WTC11 (cell line): ENCODE data around the gene GPHA2.

Source experiments
- CREM ChIP-seq: sonication (generic); formaldehyde crosslinking; IDR thresholded peaks from 2 replicates; pipeline ENCODE4 v1.8.1; 2022; ENCODE audit warnings: mild to moderate bottlenecking, missing genetic modification reagents, moderate library complexity
- MLX ChIP-seq: sonication (generic); formaldehyde crosslinking; IDR thresholded peaks from 2 replicates; pipeline ENCODE4 v1.8.1; 2023; ENCODE audit warnings: mild to moderate bottlenecking, missing genetic modification reagents, moderate library complexity
- NFATC4 ChIP-seq: fragments of 250-450 bp; sonication (Bioruptor Pico); IDR thresholded peaks from 2 replicates; pipeline ENCODE4 v1.9.0; 2021; ENCODE audit warnings: mild to moderate bottlenecking
- STAT6 ChIP-seq: sonication (generic); formaldehyde crosslinking; conservative IDR thresholded peaks from 2 replicates; pipeline ENCODE4 v1.8.1; 2023; ENCODE audit warnings: mild to moderate bottlenecking, low read depth, missing genetic modification reagents, moderate library complexity
- ZNF232 ChIP-seq: sonication (generic); formaldehyde crosslinking; IDR thresholded peaks from 2 replicates; pipeline ENCODE4 v1.8.0; 2022; ENCODE audit warnings: mild to moderate bottlenecking, missing genetic modification reagents
- ZSCAN18 ChIP-seq: fragments of 250-450 bp; sonication (Bioruptor Pico); IDR thresholded peaks from 2 replicates; pipeline ENCODE4 v2.1.2; 2022; ENCODE audit warnings: mild to moderate bottlenecking, moderate library complexity
- TF ChIP-seq, protein P1 (sequence below): fragments of 200-600 bp; IDR thresholded peaks from 2 replicates; pipeline ENCODE4 v1.8.0; 2022; ENCODE audit warnings: antibody characterized with exemption
- TF ChIP-seq, protein P2 (sequence below): sonication (generic); formaldehyde crosslinking; IDR thresholded peaks from 2 replicates; pipeline ENCODE4 v1.8.0; 2023; ENCODE audit warnings: missing genetic modification reagents

DNA sequence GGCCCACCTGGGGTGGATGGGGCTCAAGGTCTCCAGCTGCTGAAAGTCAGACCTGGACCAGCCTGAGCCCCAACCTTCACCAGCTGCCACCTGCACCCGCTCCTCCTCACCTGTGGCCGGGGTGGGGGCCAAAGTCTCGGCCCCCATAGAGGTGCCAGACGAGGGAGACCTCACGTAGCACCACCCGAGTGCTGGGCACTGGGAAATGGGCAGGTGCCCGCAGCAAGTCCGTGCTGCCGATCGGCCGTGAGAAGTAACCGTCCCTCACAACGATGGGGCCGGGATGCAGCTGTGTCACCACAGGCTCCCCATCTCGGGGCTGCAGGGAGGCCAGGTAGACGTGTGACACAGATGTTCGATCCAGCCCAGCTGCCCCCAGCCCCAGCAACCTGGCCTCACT lies 34.9 kb downstream of the GPHA2 start:
- TF ChIP-seq, protein P1, sequence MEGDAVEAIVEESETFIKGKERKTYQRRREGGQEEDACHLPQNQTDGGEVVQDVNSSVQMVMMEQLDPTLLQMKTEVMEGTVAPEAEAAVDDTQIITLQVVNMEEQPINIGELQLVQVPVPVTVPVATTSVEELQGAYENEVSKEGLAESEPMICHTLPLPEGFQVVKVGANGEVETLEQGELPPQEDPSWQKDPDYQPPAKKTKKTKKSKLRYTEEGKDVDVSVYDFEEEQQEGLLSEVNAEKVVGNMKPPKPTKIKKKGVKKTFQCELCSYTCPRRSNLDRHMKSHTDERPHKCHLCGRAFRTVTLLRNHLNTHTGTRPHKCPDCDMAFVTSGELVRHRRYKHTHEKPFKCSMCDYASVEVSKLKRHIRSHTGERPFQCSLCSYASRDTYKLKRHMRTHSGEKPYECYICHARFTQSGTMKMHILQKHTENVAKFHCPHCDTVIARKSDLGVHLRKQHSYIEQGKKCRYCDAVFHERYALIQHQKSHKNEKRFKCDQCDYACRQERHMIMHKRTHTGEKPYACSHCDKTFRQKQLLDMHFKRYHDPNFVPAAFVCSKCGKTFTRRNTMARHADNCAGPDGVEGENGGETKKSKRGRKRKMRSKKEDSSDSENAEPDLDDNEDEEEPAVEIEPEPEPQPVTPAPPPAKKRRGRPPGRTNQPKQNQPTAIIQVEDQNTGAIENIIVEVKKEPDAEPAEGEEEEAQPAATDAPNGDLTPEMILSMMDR: no peak
- TF ChIP-seq CREM (CRISPR knock-in tag) (no peak), MLX (CRISPR knock-in tag) (no peak), NFATC4 (CRISPR knock-in tag) (no peak), ZSCAN18 (no peak), STAT6 (CRISPR knock-in tag) (no peak), ZNF232 (no peak)
- TF ChIP-seq, protein P2, sequence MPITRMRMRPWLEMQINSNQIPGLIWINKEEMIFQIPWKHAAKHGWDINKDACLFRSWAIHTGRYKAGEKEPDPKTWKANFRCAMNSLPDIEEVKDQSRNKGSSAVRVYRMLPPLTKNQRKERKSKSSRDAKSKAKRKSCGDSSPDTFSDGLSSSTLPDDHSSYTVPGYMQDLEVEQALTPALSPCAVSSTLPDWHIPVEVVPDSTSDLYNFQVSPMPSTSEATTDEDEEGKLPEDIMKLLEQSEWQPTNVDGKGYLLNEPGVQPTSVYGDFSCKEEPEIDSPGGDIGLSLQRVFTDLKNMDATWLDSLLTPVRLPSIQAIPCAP (CRISPR knock-in tag): no peak
